Hematopoietic multipotent progenitor cell treated with erythropoietin and hydrocortisone succinate and interleukin-3 and kit ligand, for 17 days (in vitro differentiated cells): Measurements from ENCODE around the gene MYO15B.

Source experiments
- DNase-seq: peaks from one replicate; pipeline ENCODE4 v3.0.0-alpha.2; 2015; ENCODE audit warnings: low spot score

Gene MYO15B

GRCh38 chr17:75603123-75603522 is 15.5 kb downstream of the MYO15B start:
- DNase-seq = no peak

- DNase-seq = no peak
Observed at GRCh38 chr17:75604034-75604695, 16.6 kb downstream of the MYO15B start.

- no peak for DNase-seq
Observed at GRCh38 chr17:75605790-75606189, 18.2 kb downstream of the MYO15B start.

GRCh38 chr17:75607086-75607485 is 19.5 kb downstream of the MYO15B start:
- DNase-seq = no peak

GRCh38 chr17:75610103-75610984 is 22.7 kb downstream of the MYO15B start:
- DNase-seq = no peak

GRCh38 chr17:75611851-75612429 is 24.3 kb downstream of the MYO15B start:
- DNase-seq = no peak

GRCh38 chr17:75612906-75613626 is 25.5 kb downstream of the MYO15B start:
- no peak for DNase-seq

- DNase-seq = no peak
Observed at GRCh38 chr17:75614006-75614405, 26.4 kb downstream of the MYO15B start.

GRCh38 chr17:75614556-75615270 is 27.1 kb downstream of the MYO15B start:
- DNase-seq = no peak

GRCh38 chr17:75615301-75615700 is 27.7 kb downstream of the MYO15B start:
- DNase-seq = no peak

GRCh38 chr17:75616521-75617122 is 29.0 kb downstream of the MYO15B start:
- DNase-seq = no peak

- no peak for DNase-seq
Observed at GRCh38 chr17:75617218-75617617, 29.6 kb downstream of the MYO15B start.

GRCh38 chr17:75617675-75618074 is 30.1 kb downstream of the MYO15B start:
- no peak for DNase-seq

GRCh38 chr17:75619506-75620431 is 32.2 kb downstream of the MYO15B start:
- peak; percentile 47 for DNase-seq

GRCh38 chr17:75621489-75621888 is 33.9 kb downstream of the MYO15B start:
- DNase-seq = no peak

- no peak for DNase-seq
Observed at GRCh38 chr17:75622076-75622475, 34.5 kb downstream of the MYO15B start.

GRCh38 chr17:75622771-75623273 is 35.2 kb downstream of the MYO15B start:
- DNase-seq = no peak

GRCh38 chr17:75623386-75623785 is 35.8 kb downstream of the MYO15B start:
- DNase-seq = no peak

GRCh38 chr17:75624021-75624420 is 36.4 kb downstream of the MYO15B start:
- DNase-seq = no peak
